HG03196 (cell line): ENCODE results near the gene ZNF816.
"Not testable (repeated sequence)": the region's sequence is repeated elsewhere in the genome, so short reads cannot be mapped to it uniquely, and the experiment has no call there.

Source experiments
- ATAC-seq: cut with Tn5 transposase; IDR thresholded peaks from one replicate; pipeline ENCODE4 v1.9.1; 2021; ENCODE audit not compliant: unreplicated experiment

The ZNF816 gene

DNA sequence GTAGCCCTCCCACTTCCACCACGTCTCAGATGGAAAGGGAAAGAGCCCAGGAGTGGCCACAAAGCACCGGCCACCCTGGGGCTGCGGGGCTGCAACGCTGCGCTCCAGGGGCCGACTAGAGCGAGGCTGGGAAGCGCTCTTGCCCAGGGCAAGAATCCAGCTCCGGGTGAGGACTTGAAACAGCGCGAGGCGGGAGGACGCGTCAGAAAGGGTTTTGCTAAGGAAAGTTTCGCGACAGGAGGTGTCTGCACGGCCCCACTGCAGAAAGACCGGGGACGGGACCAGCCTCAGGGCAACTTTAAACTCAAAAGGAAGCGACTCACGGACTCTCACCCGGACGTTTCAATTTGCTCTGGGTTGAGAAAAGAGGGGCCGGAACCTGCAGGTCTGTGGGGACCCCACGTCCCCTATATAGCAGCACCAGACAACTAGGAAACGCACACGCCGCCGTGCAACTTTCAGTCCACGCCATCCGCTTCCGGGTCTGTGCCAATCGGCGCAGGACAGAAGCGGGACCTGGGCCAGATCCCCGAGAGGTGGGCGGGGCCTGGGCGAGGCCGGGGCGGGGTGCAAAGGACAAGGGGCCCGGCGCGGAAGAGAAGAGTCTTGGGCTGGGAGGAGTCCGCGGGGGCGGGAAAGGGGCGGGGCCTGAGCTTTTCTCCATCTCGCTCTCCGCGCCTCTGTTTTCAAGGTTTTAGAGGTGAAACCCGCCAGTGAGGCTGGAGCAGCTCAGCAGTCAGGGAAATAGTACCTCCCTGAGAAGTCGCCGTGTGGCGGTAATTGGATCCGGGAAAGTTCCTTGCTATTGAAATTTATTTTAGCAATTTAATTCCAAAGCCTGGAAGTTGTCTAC lies at the start of gene ZNF816:
Gene ZNF816 (minus strand): TSS at position 488 of the 853 bp plus-strand sequence. CDS start 6,792 bp downstream, outside the sequence.
- peak; percentile 95 for ATAC-seq

DNA sequence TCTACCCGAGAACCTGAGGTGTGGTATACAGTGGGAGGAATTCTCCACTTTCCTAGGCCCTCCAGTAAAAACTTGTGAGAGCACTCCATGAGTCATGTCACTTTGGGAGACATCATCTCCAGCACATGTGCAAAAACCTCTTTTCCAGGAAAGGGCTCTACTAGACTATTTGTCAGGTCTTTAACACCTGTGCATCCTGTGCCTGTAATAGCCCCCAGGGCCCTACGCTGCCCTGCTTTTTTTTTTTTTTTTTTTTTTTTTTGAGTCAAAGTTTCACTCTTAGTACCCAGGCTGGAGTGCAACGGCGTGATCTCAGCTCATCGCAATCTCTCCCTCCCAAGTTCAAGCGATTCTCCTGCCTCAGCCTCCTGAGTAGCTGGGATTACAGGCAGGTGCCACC lies 49.3 kb upstream of the ZNF816 start:
- ATAC-seq, result no peak

DNA sequence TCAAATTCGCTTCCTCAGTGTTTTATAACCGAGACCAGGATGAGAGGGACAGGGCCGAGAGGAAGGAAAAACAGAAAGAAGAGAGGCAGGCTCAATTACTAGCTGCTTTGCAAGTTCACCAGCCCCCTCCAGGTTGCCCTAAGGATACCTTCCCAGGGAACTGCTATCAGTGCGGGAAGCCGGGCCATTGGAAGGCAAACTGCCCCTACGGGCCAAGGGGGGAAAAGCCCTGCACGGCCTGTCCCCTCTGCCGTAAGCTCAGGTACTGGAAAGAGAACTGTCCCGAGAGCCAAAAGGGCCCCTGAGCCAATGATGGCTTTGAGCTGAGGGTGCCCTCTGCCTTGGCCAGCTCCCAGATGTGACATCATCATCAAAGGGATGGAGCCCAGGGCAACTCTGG lies 47.8 kb upstream of the ZNF816 start:
- no peak for ATAC-seq

DNA sequence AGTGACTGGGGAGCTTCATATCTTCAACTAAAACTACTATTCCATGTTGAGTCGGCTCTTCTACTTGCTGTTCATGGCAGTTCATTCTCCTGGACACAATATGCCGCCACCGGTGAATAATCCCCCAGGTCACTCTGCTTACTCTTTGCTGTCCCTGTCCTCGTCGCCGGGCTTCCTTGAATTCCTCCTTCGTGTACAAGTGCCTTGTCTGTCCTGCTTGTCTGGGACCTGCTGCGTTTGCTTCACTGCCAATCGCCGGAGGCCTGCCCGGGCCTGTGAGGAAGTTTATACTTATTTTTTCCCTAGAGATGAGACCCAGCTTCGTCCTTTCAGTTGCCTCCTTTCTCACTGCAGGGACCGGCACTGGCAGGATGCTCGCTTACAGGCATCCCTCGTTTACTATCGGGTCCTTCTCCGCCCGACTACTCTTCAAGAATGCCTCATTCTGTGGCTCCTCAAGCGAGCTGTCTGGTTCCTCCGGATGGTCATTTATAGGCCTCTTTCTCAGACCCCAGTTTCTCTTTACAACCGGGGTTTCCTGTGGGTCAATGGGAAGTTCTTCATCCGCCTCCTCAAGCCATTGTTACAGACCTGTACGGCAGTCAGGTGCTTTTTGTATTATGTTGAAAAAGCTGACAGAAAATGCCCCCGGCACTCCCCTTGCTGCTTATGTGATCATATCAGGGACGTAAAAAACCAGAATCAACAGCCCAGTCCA lies 45.5 kb upstream of the ZNF816 start:
- ATAC-seq, result no peak

DNA sequence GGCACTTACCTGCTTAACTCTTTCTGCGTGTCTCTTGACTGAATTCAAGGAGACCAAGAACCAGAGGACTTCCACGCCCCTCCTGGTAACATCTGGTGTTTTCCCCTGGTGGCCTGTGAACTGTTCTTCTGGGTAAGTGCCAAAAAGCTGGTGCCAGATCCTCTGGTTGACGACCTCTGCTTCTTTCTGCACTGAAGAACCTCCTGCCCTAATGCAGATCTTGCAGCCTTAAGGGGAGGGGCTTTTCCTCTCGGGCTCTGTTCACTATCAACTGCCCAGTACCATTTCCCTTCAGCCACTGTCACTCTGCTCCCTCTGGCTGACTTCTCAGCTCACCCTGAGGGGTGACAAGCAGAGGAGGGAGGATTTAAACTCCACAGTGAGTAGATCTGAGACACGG lies 44.9 kb upstream of the ZNF816 start:
- no peak for ATAC-seq

DNA sequence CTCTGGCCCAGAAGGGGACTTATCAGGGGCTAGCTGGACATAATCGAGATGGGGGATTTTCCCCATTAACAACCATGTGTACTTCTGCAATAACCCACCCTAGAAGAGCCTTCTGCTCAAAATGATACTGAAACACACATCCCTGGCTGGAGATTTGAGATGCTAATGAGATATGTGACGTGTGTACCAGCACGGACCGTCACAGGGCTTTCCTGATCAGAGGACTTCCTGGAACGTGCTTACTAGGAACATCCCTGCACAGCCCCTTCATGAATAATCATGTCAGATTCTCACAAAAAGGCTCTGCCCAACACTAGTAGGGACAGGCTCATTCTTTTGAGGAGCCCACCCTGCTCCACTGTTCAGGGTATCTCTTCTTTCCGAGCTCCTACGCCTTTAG lies 44.5 kb upstream of the ZNF816 start:
- no peak for ATAC-seq

DNA sequence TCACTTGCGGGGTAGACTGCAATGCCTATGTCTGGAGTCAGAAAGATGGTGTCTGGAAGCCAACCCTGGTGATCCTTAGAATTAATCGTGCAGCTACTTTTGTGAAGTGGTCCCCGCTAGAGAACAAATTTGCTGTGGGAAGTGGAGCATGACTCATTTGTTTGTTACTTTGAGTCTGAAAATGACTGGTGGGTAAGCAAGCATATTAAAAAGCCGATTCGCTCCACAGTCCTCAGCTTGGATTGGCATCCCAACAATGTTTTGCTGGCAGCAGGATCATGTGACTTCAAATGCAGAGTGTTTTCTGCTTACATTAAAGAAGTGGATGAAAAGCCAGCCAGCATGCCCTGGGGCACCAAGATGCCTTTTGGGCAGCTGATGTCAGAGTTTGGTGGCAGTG lies 41.6 kb upstream of the ZNF816 start:
- ATAC-seq, result no peak

DNA sequence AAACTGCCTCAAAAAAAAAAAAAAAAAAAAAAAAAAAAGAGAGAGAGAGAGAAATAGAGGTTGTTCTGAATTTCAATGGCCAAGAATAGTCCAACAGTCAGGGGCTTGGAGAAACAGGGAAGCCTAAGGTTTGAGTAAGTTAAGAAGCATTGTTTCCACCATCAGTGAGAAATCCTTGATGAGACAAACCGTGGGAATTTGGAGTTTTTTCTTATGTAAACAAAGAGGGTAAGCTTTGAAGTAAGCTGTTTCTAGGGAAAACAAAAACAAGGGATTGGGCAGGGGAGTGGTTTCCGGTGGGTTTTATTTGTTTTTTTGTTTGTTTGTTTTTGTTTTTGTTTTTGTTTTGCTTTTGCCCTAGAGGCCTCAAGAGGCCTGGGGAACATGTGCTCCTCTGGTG lies 39.8 kb upstream of the ZNF816 start:
- ATAC-seq, result no peak

DNA sequence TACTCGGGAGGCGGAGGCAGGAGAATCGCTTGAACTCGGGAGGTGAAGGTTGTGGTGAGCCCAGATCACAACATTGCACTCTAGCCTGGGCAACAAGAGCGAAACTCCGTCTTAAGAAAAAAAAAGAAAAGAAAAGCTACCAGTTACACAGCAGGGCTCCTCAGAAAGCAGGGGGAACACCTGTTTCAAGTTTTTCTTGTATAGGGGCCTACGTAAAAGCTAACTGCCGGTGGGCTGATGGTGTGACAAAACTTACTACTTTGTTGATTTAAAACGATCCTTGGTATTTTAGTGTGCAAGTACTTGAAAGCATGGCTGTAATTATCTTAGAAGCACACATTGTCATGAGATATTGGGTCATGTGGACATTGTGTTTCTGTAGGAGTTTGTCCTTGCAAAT lies 35.3 kb upstream of the ZNF816 start:
- ATAC-seq, result no peak

DNA sequence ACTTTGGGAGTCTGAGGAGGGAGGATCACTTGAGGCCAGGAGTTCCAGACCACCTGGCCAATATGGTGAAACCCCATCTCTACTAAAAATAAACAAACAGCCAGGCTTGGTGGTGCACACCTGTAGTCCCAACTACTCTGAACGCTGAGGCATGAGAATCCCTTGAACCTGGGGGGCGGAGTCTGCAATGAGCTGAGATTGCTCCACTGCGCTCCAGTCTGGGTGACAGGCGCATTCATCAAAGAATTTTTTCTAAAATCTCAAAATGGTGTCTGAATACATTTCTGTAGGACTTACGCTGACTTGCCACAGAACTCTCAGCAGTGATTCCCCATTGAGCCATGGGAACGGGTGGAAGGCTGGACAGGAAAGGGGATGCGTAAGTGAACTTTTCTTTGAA lies 33.0 kb upstream of the ZNF816 start:
- ATAC-seq, result no peak

DNA sequence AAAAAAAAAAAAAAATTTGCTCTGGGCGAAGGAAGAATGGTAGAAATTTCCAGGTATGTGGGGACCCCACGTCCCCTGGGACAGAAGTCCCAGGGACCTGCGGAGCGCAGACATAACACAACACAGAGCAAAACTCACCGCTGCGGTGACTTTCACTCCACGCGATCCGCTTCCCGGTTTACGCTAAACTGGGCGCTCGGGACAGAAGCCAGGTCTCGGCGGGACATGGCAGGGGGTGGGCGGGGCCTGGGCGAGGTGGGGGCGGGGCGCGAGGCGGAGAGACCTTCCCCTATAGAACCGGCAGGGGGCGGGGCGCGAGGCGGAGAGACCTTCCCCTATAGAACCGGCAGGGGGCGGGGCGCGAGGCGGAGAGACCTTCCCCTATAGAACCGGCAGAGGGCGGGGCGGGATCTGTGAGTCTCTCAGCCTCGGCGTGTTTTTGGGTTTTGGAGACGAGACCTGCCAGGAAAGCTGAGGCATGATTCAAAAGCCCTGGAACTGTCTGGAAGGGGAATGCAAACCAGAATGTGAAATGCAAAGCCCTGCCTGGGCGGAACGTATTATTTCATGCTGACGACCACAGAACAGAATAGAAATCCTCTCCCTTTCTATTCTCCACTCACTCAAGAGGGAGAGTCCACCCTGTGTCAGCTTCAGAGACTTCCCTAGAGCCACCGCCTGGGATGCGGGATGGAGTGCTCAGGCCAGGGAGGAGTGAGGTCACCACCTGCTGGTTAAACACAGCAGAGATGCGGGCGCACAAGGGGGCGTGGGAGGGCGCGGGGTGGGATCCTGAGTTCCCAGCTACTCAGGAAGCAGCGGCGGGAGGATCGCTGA lies 30.9 kb upstream of the ZNF816 start:
- ATAC-seq, result no peak

DNA sequence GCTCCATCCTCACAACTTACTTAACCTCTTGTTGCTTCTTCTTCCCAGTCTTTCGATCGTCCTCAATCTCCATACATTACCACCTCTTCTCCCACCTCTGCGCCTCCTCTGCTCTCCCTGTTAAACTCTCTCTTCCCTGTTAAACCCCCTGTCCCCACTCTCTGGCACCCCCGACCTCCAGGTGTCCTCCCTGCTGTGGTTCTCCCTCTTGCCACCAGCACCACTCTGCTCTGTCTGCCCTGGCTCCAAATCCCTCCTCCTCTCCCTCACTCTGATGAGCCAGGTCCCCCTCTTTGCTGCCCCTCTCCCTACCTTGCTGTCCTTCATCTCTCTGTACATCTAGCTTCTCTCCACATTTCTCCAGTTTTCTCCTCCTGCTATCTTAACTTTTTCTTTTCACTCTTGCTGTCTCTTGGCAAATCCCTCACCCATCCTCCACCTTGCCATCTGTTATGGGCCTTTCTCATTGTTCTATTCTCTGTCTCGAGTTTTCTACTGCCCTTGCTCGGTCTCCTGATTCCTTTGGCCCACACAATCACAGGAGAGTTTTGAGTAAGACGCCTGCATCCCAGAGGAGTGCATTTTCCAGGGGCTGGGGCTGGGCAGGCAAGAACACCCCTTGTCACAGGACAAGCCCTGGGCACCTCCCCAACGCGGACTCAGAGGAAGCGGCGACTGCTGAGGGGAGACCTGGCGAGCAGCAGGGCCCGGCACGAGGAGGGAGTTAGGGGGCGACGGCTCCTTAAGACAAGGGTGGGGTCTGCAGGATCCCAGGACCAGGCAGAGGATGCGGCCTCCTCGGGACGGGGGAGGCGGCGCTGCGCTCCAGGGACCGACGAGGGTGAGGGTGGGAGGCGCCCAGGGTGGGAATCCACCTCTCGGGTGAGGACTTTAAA lies 29.7 kb upstream of the ZNF816 start:
- ATAC-seq, result no peak

DNA sequence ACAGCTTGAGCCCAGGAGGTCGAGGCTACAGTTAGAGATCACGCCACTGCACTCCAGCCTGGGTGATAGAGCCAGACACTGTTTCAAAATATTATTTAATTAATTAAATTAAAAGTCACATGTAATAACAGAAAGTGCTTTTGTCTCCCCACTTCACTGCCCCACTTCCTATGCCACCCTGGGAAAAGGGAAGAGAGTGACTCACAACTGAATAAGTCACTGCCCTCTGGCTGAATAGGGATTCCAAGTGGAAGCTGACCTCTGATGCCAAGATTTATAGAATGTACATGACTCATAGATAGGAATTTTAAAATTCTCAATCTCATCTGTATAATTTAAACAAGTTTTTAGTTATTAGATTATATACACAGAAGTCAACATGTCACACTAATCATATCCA lies 28.8 kb upstream of the ZNF816 start:
- ATAC-seq, result no peak

DNA sequence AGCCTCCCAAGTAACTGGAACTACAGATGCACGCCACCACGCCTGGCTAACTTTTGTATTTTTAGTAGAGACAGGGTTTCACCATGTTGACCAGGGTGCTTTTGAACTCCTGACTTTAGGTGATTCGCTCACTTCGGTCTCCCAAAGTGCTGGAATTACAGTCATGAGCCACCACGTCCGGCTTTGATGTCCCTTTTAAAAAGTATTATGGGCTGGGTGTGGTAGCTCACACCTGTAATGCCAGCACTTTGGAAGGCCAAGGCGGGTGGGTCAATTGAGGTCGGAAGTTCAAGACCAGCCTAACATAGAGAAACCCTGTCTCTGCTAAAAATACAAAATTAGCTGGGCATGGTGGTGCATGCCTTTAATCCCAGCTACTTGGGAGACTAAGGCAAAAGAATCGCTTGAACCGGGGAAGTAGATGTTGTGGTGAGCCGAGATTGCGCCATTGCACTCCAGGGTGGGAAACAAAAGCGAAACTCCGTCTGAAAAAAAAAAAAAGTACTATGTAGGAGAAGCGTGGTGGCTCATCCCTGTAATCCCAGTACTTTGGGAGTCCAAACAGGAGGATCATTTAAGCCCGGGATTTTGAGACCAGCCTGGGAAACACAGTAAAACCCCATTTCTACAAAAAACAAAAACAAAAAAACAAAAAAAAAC lies 28.2 kb upstream of the ZNF816 start:
- ATAC-seq, result no peak

DNA sequence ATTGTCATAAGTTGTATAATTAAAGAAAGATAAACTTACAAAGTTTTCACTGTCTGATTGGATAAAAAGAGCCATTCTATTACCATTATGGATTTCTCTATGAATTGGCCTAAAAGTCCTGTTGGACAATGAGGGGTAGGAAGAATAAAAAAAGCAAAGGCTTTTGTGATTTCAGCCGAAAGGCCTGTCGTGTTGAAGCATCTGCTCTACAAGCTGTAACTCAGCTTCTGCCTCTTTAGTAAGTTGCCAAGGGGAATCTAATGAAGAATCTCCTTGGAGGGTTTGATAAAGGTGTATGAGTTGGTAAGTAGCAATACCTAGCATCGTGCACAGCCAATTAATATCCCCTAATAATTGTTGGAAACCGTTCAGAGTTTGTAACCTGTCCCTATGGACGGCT lies 25.8 kb upstream of the ZNF816 start:
- ATAC-seq, result no peak

DNA sequence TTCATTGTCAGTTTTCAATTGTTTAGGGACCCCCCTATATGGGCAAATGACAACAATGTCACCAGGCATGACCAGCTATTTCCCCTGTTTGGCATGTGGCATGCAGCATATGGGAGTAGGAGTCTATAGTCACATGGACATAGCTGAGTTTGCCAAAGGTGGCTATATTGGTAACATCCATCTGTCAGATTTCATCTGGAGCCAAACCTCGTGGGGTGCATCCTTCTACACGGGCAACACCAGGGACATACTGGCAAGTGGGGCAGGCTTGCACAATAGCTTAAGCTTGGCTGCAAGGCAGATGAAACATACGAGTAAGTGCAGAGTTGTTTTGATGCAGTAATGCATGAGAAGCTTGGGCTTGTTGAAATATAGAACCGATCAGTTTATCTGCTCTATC lies 24.5 kb upstream of the ZNF816 start:
- ATAC-seq, result no peak

DNA sequence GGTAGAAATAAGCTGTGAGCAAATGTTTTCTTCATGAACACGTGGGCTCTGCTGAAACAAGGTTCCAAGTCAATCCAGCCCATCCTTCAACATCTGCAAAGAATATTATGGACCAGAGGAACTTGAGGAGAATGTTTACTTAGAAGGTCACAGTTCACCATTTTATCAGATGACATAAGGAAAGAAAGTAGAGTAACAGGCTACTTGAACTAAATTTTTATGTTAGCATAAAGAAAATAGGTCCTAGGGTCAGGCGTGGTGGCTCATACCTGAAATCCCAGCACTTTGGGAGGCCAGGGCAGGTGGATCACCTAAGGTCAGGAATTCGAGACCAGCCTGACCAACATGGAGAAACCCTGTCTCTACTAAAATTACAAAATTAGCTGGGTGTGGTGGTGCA lies 20.5 kb upstream of the ZNF816 start:
- not testable (repeated sequence) for ATAC-seq

DNA sequence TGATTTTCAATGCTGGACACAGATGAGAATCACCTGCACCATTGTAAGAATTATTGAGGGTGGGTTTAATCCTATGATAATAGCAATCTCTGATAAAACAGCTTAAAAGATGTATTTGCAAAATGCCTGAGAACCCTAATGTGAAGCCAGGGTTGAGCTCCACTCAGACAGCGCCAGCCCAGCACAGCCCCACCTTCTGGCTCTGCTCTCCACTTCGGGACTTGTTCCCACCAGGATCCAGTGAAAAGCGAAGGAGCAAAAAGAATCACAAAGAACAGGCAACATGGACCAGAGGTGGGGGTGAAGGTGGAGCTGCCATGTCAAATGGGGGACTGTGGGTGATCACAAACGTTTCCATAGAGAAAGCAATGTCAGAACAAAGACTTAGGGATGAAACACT lies 18.6 kb upstream of the ZNF816 start:
- no peak for ATAC-seq

DNA sequence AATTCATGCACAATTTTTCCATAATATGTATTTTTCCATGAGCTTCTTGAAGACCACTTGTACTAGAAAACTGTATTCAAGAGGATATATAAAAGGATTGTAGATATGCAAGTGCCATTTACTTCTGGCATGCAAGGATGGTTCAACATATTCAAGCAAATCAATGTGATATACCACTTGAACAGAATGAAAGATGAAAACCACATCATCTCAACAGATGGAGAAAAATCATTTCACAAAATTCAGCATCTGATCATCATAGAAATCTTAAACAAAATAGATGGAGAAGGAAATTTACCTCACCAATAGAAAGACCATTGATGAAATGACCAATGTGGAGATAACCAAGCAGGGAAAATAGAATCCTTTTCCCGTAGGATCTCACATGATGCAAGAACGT lies 5.1 kb upstream of the ZNF816 start:
- ATAC-seq, result no peak

DNA sequence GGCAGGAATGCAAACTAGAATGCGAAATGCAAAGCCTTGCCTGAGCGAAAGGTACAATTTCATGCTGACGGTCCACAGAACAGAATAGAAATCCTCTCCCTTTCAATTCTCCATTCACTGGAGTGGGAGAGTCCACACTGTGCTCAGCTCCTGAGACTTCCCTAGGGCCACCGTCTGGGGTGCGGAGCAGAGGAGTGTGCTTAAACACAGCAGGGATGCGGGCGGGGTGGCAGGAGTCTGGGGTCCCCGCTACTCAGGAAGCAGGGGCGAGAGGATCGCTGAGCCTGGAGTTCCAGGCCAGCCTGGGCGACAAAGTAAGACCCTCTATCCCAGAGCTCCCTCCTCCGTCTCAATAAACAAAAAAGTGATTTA lies 552 bp upstream of the ZNF816 start:
- peak; percentile 29 for ATAC-seq
